Measurements from ENCODE around the gene TRMT1. TPM values are rescaled to one million over a fixed set of nuclear protein-coding genes. Genes with fewer than 3 reads are reported as not detected.

The TRMT1 gene
- total RNA-seq, 1 experiment from 2014 or later, result 52.0 TPM

DNA sequence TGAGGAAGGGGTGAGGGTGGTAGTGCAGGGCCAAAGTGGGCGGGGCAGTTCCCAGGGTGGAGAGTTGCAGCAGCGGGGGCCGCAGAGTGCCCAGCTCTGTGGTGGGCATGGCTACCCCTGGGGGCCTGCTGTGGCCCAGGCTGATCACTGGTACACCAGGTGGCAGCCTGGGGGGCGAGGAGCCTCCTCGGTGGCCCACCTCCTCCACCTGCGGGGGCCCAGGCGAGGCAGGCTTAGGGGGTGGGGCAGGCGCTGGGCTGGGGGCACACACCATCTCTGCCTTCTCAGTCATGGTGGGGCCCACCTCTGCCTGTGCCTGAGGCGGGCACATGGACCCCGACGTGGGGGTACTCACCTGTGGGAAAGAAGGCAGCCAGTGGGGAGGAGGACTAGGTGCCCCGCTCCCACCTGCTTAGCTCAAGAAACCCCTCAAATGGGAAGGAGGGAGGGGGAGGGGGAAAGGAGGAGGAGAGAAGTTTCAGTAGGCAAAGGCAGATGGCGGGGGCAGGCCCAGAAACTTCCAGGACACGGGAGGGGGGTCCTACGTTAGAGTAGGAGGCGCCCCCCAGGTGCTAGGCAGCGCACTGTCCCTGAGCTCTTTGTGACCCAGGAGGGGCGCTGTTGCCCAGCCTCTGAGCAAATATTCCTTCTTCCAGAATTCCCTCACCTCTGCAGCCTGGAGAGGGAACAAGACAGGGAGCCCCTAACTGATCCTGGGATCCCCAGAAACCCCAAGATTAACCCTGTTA is 15.5 kb downstream of the TRMT1 start:
- BruUV-seq (replicated peaks), result no TSS peak
- intact Hi-C loops (cut with micrococcal nuclease; ENCODE audit: unreplicated experiment) (no loop called here), in situ Hi-C loops (cut with HindIII; ENCODE audit: low pct_unique_long_range_greater_than_20kb, low sequenced_read_pairs) (no loop called here)
- DNase-seq (ENCODE audit: low read depth, low spot score) (no peak), ATAC-seq (no peak)
- no peaks in the 10 kb centered on the region for H3K9me3 ChIP-seq (ENCODE audit: control insufficient read depth, insufficient read depth, low read depth, low read length)
- ChIA-PET POLR2A (no interaction called here), CTCF (interaction anchor here (0.6 to 1.2 kb wide), 3 partner anchors 10 to 629 kb away, joined by 3 to 6 read pairs (median 3); no protein-coding TSS in a partner anchor)
- H3K36me3 ChIP-seq (ENCODE audit: control insufficient read depth, insufficient read depth, low read length), result no peaks in the 10 kb centered on the region
- peaks cover 18% of the 10 kb centered on the region for H3K4me1 ChIP-seq (ENCODE audit: control insufficient read depth, insufficient read depth, low read length)
- TF ChIP-seq, protein P1, sequence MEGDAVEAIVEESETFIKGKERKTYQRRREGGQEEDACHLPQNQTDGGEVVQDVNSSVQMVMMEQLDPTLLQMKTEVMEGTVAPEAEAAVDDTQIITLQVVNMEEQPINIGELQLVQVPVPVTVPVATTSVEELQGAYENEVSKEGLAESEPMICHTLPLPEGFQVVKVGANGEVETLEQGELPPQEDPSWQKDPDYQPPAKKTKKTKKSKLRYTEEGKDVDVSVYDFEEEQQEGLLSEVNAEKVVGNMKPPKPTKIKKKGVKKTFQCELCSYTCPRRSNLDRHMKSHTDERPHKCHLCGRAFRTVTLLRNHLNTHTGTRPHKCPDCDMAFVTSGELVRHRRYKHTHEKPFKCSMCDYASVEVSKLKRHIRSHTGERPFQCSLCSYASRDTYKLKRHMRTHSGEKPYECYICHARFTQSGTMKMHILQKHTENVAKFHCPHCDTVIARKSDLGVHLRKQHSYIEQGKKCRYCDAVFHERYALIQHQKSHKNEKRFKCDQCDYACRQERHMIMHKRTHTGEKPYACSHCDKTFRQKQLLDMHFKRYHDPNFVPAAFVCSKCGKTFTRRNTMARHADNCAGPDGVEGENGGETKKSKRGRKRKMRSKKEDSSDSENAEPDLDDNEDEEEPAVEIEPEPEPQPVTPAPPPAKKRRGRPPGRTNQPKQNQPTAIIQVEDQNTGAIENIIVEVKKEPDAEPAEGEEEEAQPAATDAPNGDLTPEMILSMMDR (IDR thresholded peaks at IDR 0.05), result peak; percentile 64
- no peak for TF ChIP-seq TCF7L2 (IDR thresholded peaks at IDR 0.05; ENCODE audit: low read depth, low read length)
- no peak for TF ChIP-seq SIN3A (IDR thresholded peaks at IDR 0.05; ENCODE audit: borderline replicate concordance, insufficient read depth, low read depth, low read length)
- TF ChIP-seq POLR2AphosphoS5 (IDR thresholded peaks at IDR 0.05; ENCODE audit: low read depth, low read length), result no peak
- H3K4me3 ChIP-seq (ENCODE audit: low read depth in 2 of 2, low read length in 2 of 2), result no peak overlapping the region
- no peaks in the 10 kb centered on the region for H3K27me3 ChIP-seq (ENCODE audit: control insufficient read depth, insufficient read depth, low read length)
- H3K27ac ChIP-seq (ENCODE audit: low read length), result no peak overlapping the region

DNA sequence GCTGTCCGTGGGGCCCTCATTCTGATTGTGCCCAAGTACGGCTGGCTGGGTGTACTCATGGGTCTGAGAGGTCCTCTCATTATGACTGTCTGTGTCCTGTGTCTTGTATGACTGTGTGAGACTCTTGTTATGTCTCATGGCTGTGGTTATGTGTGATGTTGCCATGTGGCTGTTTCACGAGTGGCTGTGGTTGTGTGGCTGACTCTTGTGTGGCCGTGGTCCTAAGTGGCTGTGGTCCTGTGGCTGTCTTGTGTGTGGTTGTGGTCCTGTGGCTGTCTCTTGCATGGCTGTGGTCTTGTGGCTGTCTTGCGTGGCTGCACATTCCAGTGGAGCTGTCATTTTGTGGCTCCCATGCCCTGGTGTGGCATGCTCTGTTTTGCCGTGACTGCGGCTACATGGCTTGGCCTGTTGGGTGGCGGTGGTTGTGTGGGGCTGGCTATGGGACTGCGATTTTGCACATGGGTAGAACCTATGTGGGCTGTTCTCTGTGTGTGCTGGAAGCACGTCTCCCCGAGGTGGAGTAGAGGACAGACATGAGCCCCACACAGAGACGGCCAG is 16.4 kb downstream of the TRMT1 start:
- H3K4me1 ChIP-seq (ENCODE audit: control insufficient read depth, insufficient read depth, low read length), result peaks cover 24% of the 10 kb centered on the region
- intact Hi-C loops (cut with micrococcal nuclease; ENCODE audit: unreplicated experiment), result no loop called here
- POLR2A ChIA-PET, result no interaction called here

DNA sequence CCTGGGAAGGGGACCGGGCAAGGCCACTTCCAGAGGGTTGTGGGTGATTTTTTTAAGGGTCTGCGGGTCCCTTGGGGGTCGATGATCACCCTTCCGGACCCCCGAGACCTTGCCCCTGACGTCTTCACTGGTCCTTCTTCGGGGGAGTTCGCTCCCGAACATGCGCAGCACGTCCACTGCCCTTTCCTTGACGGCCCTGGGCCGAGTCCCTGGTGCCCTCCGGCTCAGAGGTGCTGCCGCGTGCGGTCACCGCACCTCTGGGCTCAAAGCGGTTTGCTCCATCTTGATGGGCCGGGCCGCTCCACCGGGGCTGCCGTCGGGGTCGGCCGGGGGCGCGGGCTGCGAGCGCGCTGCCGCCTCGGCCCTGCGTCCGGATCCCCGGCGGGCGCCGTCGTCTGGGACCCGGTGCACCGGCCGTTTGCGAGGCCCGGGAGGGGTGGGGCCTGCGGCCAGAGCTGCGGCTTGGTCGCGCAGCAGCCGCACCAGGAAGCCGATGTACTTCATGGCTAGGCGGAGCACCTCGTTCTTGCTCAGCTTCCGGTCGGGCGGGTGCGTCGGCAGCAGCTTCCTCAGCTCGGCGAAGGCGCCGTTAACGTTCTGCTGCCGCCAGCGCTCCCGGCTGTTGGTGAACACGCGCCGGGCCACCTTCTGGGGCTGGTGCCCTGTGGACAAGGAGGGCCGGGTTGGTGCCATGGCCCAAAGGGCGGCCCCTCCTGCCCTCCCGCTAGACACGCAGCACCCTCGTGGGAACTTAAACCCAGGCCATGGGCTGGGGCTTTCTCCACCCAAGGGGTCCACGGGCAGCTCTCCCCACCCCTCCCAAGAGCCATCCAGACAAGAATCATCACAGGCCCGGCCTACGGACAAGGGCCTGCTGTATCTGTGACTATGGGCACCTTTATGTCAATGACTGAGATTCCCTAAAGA is 17.2 kb downstream of the TRMT1 start:
- Histone ChIP-seq H3K4me3 (ENCODE audit: low read depth in 2 of 2, low read length in 2 of 2) (no peak overlapping the region), H3K36me3 (ENCODE audit: control insufficient read depth, insufficient read depth, low read length) (no peaks in the 10 kb centered on the region), H3K4me1 (ENCODE audit: control insufficient read depth, insufficient read depth, low read length) (peaks cover 31% of the 10 kb centered on the region), H3K27me3 (ENCODE audit: control insufficient read depth, insufficient read depth, low read length) (no peaks in the 10 kb centered on the region), H3K9me3 (ENCODE audit: control insufficient read depth, insufficient read depth, low read depth, low read length) (no peaks in the 10 kb centered on the region), H3K27ac (ENCODE audit: low read length) (no peak overlapping the region)
- TF ChIP-seq, protein P1 (IDR thresholded peaks at IDR 0.05), result no peak
- TF ChIP-seq, protein P2, sequence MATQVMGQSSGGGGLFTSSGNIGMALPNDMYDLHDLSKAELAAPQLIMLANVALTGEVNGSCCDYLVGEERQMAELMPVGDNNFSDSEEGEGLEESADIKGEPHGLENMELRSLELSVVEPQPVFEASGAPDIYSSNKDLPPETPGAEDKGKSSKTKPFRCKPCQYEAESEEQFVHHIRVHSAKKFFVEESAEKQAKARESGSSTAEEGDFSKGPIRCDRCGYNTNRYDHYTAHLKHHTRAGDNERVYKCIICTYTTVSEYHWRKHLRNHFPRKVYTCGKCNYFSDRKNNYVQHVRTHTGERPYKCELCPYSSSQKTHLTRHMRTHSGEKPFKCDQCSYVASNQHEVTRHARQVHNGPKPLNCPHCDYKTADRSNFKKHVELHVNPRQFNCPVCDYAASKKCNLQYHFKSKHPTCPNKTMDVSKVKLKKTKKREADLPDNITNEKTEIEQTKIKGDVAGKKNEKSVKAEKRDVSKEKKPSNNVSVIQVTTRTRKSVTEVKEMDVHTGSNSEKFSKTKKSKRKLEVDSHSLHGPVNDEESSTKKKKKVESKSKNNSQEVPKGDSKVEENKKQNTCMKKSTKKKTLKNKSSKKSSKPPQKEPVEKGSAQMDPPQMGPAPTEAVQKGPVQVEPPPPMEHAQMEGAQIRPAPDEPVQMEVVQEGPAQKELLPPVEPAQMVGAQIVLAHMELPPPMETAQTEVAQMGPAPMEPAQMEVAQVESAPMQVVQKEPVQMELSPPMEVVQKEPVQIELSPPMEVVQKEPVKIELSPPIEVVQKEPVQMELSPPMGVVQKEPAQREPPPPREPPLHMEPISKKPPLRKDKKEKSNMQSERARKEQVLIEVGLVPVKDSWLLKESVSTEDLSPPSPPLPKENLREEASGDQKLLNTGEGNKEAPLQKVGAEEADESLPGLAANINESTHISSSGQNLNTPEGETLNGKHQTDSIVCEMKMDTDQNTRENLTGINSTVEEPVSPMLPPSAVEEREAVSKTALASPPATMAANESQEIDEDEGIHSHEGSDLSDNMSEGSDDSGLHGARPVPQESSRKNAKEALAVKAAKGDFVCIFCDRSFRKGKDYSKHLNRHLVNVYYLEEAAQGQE (IDR thresholded peaks at IDR 0.05; ENCODE audit: insufficient read depth in 1 of 2, low read depth in 2 of 2, low read length in 1 of 2), result no peak
- no peak for TF ChIP-seq SIN3A (IDR thresholded peaks at IDR 0.05; ENCODE audit: borderline replicate concordance, insufficient read depth, low read depth, low read length)
- TF ChIP-seq POLR2AphosphoS5 (IDR thresholded peaks at IDR 0.05; ENCODE audit: low read depth, low read length), result no peak
- no peak for TF ChIP-seq TCF7L2 (IDR thresholded peaks at IDR 0.05; ENCODE audit: low read depth, low read length)
- ChIA-PET POLR2A (no interaction called here), CTCF (no interaction called here)
- no peak for ATAC-seq
- DNase-seq (ENCODE audit: low read depth, low spot score), result no peak
- in situ Hi-C loops (cut with HindIII; ENCODE audit: low pct_unique_long_range_greater_than_20kb, low sequenced_read_pairs), result no loop called here
- BruUV-seq (replicated peaks), result no TSS peak
- intact Hi-C loops (cut with micrococcal nuclease; ENCODE audit: unreplicated experiment), result loop anchor here (10.0 kb wide), 1 partner anchor 65 kb away; no protein-coding TSS in a partner anchor

More for the DNA sequence above, 16.4 kb downstream of the TRMT1 start:
- DNase-seq (ENCODE audit: low read depth, low spot score), result no peak
- no peak overlapping the region for H3K27ac ChIP-seq (ENCODE audit: low read length)
- H3K36me3 ChIP-seq (ENCODE audit: control insufficient read depth, insufficient read depth, low read length), result no peaks in the 10 kb centered on the region
- no peak for TF ChIP-seq TCF7L2 (IDR thresholded peaks at IDR 0.05; ENCODE audit: low read depth, low read length)
- H3K4me3 ChIP-seq (ENCODE audit: low read depth in 2 of 2, low read length in 2 of 2), result no peak overlapping the region
- CTCF ChIA-PET, result no interaction called here
- H3K27me3 ChIP-seq (ENCODE audit: control insufficient read depth, insufficient read depth, low read length), result no peaks in the 10 kb centered on the region
- ATAC-seq, result no peak
- H3K9me3 ChIP-seq (ENCODE audit: control insufficient read depth, insufficient read depth, low read depth, low read length), result no peaks in the 10 kb centered on the region
- in situ Hi-C loops (cut with HindIII; ENCODE audit: low pct_unique_long_range_greater_than_20kb, low sequenced_read_pairs), result no loop called here
- no TSS peak for BruUV-seq (replicated peaks)

Data from Panc1 (cell line).